HepG2 (cell line): ENCODE measurements around the gene CCDC28A. TPM values are rescaled to one million over a fixed set of nuclear protein-coding genes. Genes with fewer than 3 reads are reported as not detected.
A peak's percentile ranks its signal among the peaks of the same experiment; 100 is the strongest.

Experiments
- FOXJ3 ChIP-seq: sonication (generic); formaldehyde crosslinking; IDR thresholded peaks from 2 replicates; pipeline ENCODE4 v1.4.0; 2020; ENCODE audit warnings: missing genetic modification reagents, mild to moderate bottlenecking, borderline replicate concordance
- IRF9 ChIP-seq: sonication (generic); formaldehyde crosslinking; IDR thresholded peaks from 2 replicates; pipeline ENCODE4 v1.8.0; 2022; ENCODE audit warnings: missing genetic modification reagents, mild to moderate bottlenecking, borderline replicate concordance
- KAT8 ChIP-seq: IDR thresholded peaks from 2 replicates; pipeline ENCODE4 v1.6.1; 2016; ENCODE audit warnings: missing genetic modification reagents, missing compliant biosample characterization
- KLF16 ChIP-seq, 2 experiments: sonication (generic) in 1 of 2; formaldehyde crosslinking in 1 of 2; IDR thresholded peaks; 2 replicates each; pipeline versions ENCODE4 v1.6.1 to v1.8.0; 2016 to 2023; ENCODE audit warnings: missing genetic modification reagents in 2 of 2, missing compliant biosample characterization in 1 of 2
- MXD4 ChIP-seq: IDR thresholded peaks from 2 replicates; pipeline ENCODE4 v1.6.1; 2016; ENCODE audit warnings: mild to moderate bottlenecking, missing biosample characterization, missing genetic modification reagents
- NFRKB ChIP-seq: fragments of 450-650 bp; IDR thresholded peaks from 2 replicates; pipeline ENCODE4 v1.6.1; 2017
- POLR2A ChIP-seq, 2 experiments: IDR thresholded peaks; 2 replicates each; pipeline ENCODE4 v1.6.1; 2011; ENCODE audit warnings: low read depth in 2 of 2, low read length in 2 of 2, mild to moderate bottlenecking in 1 of 2, moderate library complexity in 1 of 2; ENCODE audit not compliant: insufficient read depth in 1 of 2
- PRMT3 ChIP-seq: sonication (generic); formaldehyde crosslinking; IDR thresholded peaks from 2 replicates; pipeline ENCODE4 v1.8.1; 2022; ENCODE audit warnings: low read depth, mild to moderate bottlenecking, moderate library complexity, missing genetic modification reagents, borderline replicate concordance
- RXRA ChIP-seq: sonication (generic); formaldehyde crosslinking; IDR thresholded peaks from 2 replicates; pipeline ENCODE4 v1.5.1; 2020; ENCODE audit warnings: missing genetic modification reagents
- SKI ChIP-seq: fragments of 450-650 bp; IDR thresholded peaks from one replicate; pipeline ENCODE4 v1.6.1; 2018; ENCODE audit warnings: mild to moderate bottlenecking; ENCODE audit not compliant: partially characterized antibody
- SNAPC2 ChIP-seq: sonication (generic); formaldehyde crosslinking; IDR thresholded peaks from 2 replicates; pipeline ENCODE4 v1.8.1; 2022; ENCODE audit warnings: mild to moderate bottlenecking, missing genetic modification reagents
- TEAD3 ChIP-seq: optimal IDR thresholded peaks from 2 replicates; pipeline ENCODE3; 2016; ENCODE audit warnings: borderline replicate concordance
- ZNF430 ChIP-seq: sonication (generic); formaldehyde crosslinking; IDR thresholded peaks from 2 replicates; pipeline ENCODE4 v1.9.0; 2021; ENCODE audit warnings: mild to moderate bottlenecking, missing genetic modification reagents
- ZNF567 ChIP-seq: sonication (generic); formaldehyde crosslinking; IDR thresholded peaks from 2 replicates; pipeline ENCODE4 v1.8.1; 2023; ENCODE audit warnings: mild to moderate bottlenecking, missing genetic modification reagents, borderline replicate concordance
- ZNF674 ChIP-seq: sonication (generic); formaldehyde crosslinking; IDR thresholded peaks from 2 replicates; pipeline ENCODE4 v1.5.0; 2020; ENCODE audit warnings: low read depth, mild to moderate bottlenecking, missing genetic modification reagents
- polyA plus RNA-seq, 8 experiments: library from polyadenylated mRNA; depleted of rRNA in 3 of 8; stranded (reverse) in 7 of 8; unstranded in 1 of 8; fragments of >200 nt; fragmentation: Illumina TruSeq in 4 of 8; extraction: Trizol in 4 of 8; gene quantifications; 2 replicates each; pipeline versions ENCODE4 v1.2.1 to v1.2.3, GENCODE V29; 2011 to 2016; ENCODE audit warnings: low read depth in 4 of 8, missing spikeins in 1 of 8, mixed read lengths in 1 of 8; ENCODE audit not compliant: insufficient read depth in 1 of 8
- total RNA-seq, 5 experiments: library from RNA; depleted of rRNA; stranded (reverse); fragments of >200 nt; fragmentation: Illumina TruSeq; extraction: Trizol; gene quantifications; 2 replicates each; pipeline ENCODE4 v1.2.3, GENCODE V29; 2016; ENCODE audit warnings: low read depth in 1 of 5
- TF ChIP-seq, protein P1 (sequence below): sonication (generic); formaldehyde crosslinking; IDR thresholded peaks from 2 replicates; pipeline ENCODE4 v1.5.0; 2020; ENCODE audit warnings: mild to moderate bottlenecking, missing genetic modification reagents, moderate library complexity
- TF ChIP-seq, protein P2 (sequence below): sonication (generic); formaldehyde crosslinking; IDR thresholded peaks from 2 replicates; pipeline ENCODE4 v1.9.0; 2022; ENCODE audit warnings: low read depth, missing genetic modification reagents
- TF ChIP-seq, protein P3 (sequence below): sonication (generic); formaldehyde crosslinking; IDR thresholded peaks from 2 replicates; pipeline ENCODE4 v1.4.0; 2020; ENCODE audit warnings: mild to moderate bottlenecking, missing genetic modification reagents
- TF ChIP-seq, protein P4 (sequence below): IDR thresholded peaks from 2 replicates; pipeline ENCODE4 v1.6.1; 2016; ENCODE audit warnings: low read depth
- TF ChIP-seq, protein P5 (sequence below): sonication (generic); formaldehyde crosslinking; IDR thresholded peaks from 2 replicates; pipeline ENCODE4 v1.5.0; 2020; ENCODE audit warnings: mild to moderate bottlenecking, missing genetic modification reagents, borderline replicate concordance

The CCDC28A gene
- total and polyA plus RNA-seq, 2 of the 13 experiments (the other 11 are each of a cell fraction or from before 2014, with no cell fraction given): 15.8 TPM

DNA sequence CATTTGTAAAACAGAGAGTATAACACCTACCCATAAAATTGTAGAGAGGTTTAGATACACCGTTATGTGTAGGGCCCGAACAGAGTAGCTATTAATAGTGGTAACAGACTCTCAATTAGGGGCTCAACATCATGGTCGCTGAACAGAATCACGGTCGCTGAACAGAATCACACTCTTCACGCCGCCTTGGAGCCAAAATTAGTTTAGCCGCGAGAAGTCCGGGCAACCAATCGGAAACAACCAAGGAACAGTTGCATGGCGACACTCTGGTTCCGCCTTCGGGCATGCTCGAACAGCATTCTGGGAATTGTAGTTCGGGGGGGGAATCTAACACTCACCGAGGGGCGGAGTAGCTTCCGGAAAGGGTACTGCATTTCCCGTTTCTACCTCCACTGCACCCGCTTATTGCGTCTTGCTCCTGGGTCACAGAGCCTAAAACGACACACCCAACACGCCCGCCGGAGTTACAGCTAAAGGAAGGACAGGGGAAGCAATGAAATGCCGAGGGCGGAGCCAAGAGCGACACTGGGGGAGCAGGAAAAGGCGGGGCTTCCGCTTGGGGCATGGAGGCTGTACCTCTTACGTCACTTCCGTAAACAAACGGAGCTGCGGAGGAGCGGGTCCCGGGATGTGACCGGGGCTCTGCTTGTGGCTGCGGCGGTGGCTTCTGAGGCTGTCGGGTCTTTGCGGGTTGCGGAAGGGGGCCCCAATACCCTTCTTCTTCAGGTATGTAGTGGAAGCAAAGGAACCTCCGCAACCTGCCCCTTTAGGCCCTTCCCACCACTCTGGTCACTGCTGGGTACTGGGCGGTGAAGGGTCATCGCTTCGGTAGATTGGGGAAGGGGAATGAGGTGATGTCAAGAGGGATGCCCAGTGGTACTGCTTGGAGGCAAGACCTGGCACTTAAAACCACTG lies at the start of gene CCDC28A (continued):
- TF ChIP-seq, protein P1, sequence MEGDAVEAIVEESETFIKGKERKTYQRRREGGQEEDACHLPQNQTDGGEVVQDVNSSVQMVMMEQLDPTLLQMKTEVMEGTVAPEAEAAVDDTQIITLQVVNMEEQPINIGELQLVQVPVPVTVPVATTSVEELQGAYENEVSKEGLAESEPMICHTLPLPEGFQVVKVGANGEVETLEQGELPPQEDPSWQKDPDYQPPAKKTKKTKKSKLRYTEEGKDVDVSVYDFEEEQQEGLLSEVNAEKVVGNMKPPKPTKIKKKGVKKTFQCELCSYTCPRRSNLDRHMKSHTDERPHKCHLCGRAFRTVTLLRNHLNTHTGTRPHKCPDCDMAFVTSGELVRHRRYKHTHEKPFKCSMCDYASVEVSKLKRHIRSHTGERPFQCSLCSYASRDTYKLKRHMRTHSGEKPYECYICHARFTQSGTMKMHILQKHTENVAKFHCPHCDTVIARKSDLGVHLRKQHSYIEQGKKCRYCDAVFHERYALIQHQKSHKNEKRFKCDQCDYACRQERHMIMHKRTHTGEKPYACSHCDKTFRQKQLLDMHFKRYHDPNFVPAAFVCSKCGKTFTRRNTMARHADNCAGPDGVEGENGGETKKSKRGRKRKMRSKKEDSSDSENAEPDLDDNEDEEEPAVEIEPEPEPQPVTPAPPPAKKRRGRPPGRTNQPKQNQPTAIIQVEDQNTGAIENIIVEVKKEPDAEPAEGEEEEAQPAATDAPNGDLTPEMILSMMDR: peak; percentile 15; the same call in 1 of the 2 replicates
- TF ChIP-seq IRF9 (no peak; the same call in 1 of the 2 replicates), ZNF674 (no peak), MXD4 (peak; percentile 95; the same call in 1 of the 2 replicates), RXRA (CRISPR knock-in tag) (peak; percentile 79; the same call in 1 of the 2 replicates), KLF16 (CRISPR knock-in tag; IDR thresholded peaks at IDR 0.05) (no peak), PRMT3 (CRISPR knock-in tag) (no peak), POLR2A (IDR thresholded peaks at IDR 0.05; ENCODE audit: insufficient read depth in 1 of 2, low read depth in 2 of 2, low read length in 2 of 2) (peak; percentile 69 to 70), ZNF430 (0 out of 2 replicates have a peak, but pooled peaks have one; percentile 60), ZNF567 (CRISPR knock-in tag) (no peak), SKI (peak; percentile 20), TEAD3 (CRISPR knock-in tag) (peak; percentile 33), SNAPC2 (CRISPR knock-in tag) (no peak), FOXJ3 (CRISPR knock-in tag) (peak; percentile 85), NFRKB (no peak), KAT8 (CRISPR knock-in tag) (peak; percentile 97)
- TF ChIP-seq, protein P2, sequence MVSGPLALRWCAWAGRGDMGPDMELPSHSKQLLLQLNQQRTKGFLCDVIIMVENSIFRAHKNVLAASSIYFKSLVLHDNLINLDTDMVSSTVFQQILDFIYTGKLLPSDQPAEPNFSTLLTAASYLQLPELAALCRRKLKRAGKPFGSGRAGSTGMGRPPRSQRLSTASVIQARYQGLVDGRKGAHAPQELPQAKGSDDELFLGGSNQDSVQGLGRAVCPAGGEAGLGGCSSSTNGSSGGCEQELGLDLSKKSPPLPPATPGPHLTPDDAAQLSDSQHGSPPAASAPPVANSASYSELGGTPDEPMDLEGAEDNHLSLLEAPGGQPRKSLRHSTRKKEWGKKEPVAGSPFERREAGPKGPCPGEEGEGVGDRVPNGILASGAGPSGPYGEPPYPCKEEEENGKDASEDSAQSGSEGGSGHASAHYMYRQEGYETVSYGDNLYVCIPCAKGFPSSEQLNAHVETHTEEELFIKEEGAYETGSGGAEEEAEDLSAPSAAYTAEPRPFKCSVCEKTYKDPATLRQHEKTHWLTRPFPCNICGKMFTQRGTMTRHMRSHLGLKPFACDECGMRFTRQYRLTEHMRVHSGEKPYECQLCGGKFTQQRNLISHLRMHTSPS (CRISPR knock-in tag): peak; percentile 63; the same call in 1 of the 2 replicates
- TF ChIP-seq, protein P3, sequence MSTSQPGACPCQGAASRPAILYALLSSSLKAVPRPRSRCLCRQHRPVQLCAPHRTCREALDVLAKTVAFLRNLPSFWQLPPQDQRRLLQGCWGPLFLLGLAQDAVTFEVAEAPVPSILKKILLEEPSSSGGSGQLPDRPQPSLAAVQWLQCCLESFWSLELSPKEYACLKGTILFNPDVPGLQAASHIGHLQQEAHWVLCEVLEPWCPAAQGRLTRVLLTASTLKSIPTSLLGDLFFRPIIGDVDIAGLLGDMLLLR (CRISPR knock-in tag): peak; percentile 20; the same call in 1 of the 2 replicates
- TF ChIP-seq, protein P4, sequence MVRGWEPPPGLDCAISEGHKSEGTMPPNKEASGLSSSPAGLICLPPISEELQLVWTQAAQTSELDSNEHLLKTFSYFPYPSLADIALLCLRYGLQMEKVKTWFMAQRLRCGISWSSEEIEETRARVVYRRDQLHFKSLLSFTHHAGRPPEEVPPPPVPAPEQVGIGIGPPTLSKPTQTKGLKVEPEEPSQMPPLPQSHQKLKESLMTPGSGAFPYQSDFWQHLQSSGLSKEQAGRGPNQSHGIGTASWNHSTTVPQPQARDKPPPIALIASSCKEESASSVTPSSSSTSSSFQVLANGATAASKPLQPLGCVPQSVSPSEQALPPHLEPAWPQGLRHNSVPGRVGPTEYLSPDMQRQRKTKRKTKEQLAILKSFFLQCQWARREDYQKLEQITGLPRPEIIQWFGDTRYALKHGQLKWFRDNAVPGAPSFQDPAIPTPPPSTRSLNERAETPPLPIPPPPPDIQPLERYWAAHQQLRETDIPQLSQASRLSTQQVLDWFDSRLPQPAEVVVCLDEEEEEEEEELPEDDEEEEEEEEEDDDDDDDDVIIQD (CRISPR knock-in tag): peak; percentile 19; the same call in 1 of the 2 replicates
- TF ChIP-seq, protein P5, sequence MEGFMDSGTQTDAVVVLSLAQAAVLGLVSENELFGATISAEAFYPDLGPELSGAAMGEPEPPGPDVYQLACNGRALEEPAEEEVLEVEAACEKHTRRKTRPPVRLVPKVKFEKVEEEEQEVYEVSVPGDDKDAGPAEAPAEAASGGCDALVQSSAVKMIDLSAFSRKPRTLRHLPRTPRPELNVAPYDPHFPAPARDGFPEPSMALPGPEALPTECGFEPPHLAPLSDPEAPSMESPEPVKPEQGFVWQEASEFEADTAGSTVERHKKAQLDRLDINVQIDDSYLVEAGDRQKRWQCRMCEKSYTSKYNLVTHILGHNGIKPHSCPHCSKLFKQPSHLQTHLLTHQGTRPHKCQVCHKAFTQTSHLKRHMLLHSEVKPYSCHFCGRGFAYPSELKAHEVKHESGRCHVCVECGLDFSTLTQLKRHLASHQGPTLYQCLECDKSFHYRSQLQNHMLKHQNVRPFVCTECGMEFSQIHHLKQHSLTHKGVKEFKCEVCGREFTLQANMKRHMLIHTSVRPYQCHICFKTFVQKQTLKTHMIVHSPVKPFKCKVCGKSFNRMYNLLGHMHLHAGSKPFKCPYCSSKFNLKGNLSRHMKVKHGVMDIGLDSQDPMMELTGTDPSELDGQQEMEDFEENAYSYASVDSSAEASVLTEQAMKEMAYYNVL (CRISPR knock-in tag): peak; percentile 29; the same call in 1 of the 2 replicates
